Liver (tissue), 9 donors: ENCODE measurements around the gene RTN4. TPM values are rescaled to one million over a fixed set of nuclear protein-coding genes. Genes with fewer than 3 reads are reported as not detected.

Experiments
- DNase-seq: peaks from one replicate; pipeline ENCODE4 v3.0.0-alpha.2; 2017; ENCODE audit warnings: low spot score
- H3K27ac ChIP-seq, 2 donors: one replicate each; pipeline ENCODE4 v1.7.0; 2013; ENCODE audit warnings: inconsistent platforms in 2 of 2, low read length in 2 of 2, control low read depth in 1 of 2, low read depth in 1 of 2, mild to moderate bottlenecking in 1 of 2
- H3K27me3 ChIP-seq, 4 donors: one replicate each; pipeline versions ENCODE4 v1.6.1 to v1.7.0; 2013; ENCODE audit warnings: low read length in 3 of 4, inconsistent platforms in 1 of 4, mild to moderate bottlenecking in 1 of 4, moderate library complexity in 1 of 4; ENCODE audit not compliant: control insufficient read depth in 4 of 4, insufficient read depth in 4 of 4
- H3K36me3 ChIP-seq, 4 donors: one replicate each; pipeline versions ENCODE4 v1.6.1 to v1.7.0; 2013; ENCODE audit warnings: low read length in 3 of 4, mild to moderate bottlenecking in 3 of 4, low read depth in 1 of 4, moderate library complexity in 1 of 4; ENCODE audit not compliant: control insufficient read depth in 4 of 4, insufficient read depth in 3 of 4
- H3K4me1 ChIP-seq, 4 donors: one replicate each; pipeline versions ENCODE4 v1.6.1 to v1.7.0; 2013; ENCODE audit warnings: low read length in 3 of 4, mild to moderate bottlenecking in 3 of 4, moderate library complexity in 1 of 4; ENCODE audit not compliant: control insufficient read depth in 4 of 4, insufficient read depth in 4 of 4
- H3K4me3 ChIP-seq, 3 donors: one replicate each; pipeline versions ENCODE4 v1.6.1 to v1.7.0; 2013; ENCODE audit warnings: low read length in 3 of 3, control low read depth in 1 of 3, low read depth in 1 of 3, mild to moderate bottlenecking in 1 of 3
- H3K9ac ChIP-seq, 2 donors: one replicate each; pipeline ENCODE4 v1.7.0; 2013; ENCODE audit warnings: low read length in 2 of 2, mild to moderate bottlenecking in 2 of 2, moderate library complexity in 2 of 2, control low read depth in 1 of 2, low read depth in 1 of 2
- H3K9me3 ChIP-seq, 4 donors: one replicate each; pipeline versions ENCODE4 v1.6.1 to v1.7.0; 2013; ENCODE audit warnings: low read length in 3 of 4; ENCODE audit not compliant: control insufficient read depth in 4 of 4
- CTCF ChIP-seq: fragments of 150-350 bp; IDR thresholded peaks from 2 replicates; pipeline ENCODE4 v1.5.1; 2017; ENCODE audit warnings: improper control_type of control experiment, low read depth, low read length; ENCODE audit not compliant: missing input control
- EGR1 ChIP-seq, 2 donors: IDR thresholded peaks; 2 replicates each; pipeline ENCODE4 v1.6.1; 2016 to 2018; ENCODE audit warnings: antibody characterized with exemption in 2 of 2, low read depth in 2 of 2
- FOXA1 ChIP-seq: IDR thresholded peaks from 2 replicates; pipeline ENCODE4 v1.6.1; 2016; ENCODE audit warnings: antibody characterized with exemption
- GABPA ChIP-seq, 2 donors: IDR thresholded peaks in 1 of 2; conservative IDR thresholded peaks in 1 of 2; 2 replicates each; pipeline ENCODE4 v1.6.1; 2016; ENCODE audit warnings: antibody characterized with exemption in 2 of 2, mild to moderate bottlenecking in 1 of 2, moderate library complexity in 1 of 2
- HNF4A ChIP-seq, 2 donors: conservative IDR thresholded peaks; 2 replicates each; pipeline ENCODE4 v1.6.1; 2016; ENCODE audit warnings: antibody characterized with exemption in 2 of 2, mild to moderate bottlenecking in 2 of 2
- HNF4G ChIP-seq: IDR thresholded peaks from 2 replicates; pipeline ENCODE4 v1.6.1; 2016; ENCODE audit warnings: antibody characterized with exemption
- JUND ChIP-seq, 2 donors: IDR thresholded peaks; 2 replicates each; pipeline ENCODE4 v1.6.1; 2016; ENCODE audit warnings: antibody characterized with exemption in 2 of 2
- NR2F2 ChIP-seq: IDR thresholded peaks from 2 replicates; pipeline ENCODE4 v1.6.1; 2016; ENCODE audit warnings: antibody characterized with exemption
- RAD21 ChIP-seq, 2 donors: IDR thresholded peaks; 2 replicates each; pipeline ENCODE4 v1.6.1; 2016; ENCODE audit warnings: antibody characterized with exemption in 2 of 2, mild to moderate bottlenecking in 2 of 2
- RXRA ChIP-seq, 2 donors: IDR thresholded peaks; 2 replicates each; pipeline ENCODE4 v1.6.1; 2017 to 2018; ENCODE audit warnings: antibody characterized with exemption in 2 of 2, mild to moderate bottlenecking in 1 of 2
- TAF1 ChIP-seq: conservative IDR thresholded peaks from 2 replicates; pipeline ENCODE4 v1.6.1; 2016; ENCODE audit warnings: antibody characterized with exemption, mild to moderate bottlenecking
- YY1 ChIP-seq: IDR thresholded peaks from 2 replicates; pipeline ENCODE4 v1.6.1; 2016; ENCODE audit warnings: antibody characterized with exemption, mild to moderate bottlenecking
- WGBS: extraction: QIAGEN DNeasy Blood & Tissue Kit; methylation state at CpG from one replicate; pipeline ENCODE4 v1.1.7; 2013; 5-methylcytosine and 5-hydroxymethylcytosine counted together
- polyA plus RNA-seq, 2 donors: library from polyadenylated mRNA; stranded (reverse) in 1 of 2; unstranded in 1 of 2; fragments of 200-250 nt in 1 of 2; fragments of >200 nt in 1 of 2; fragmentation: Nextera tagmentation in 1 of 2; extraction: Ambion mirVana in 1 of 2; gene quantifications; one replicate each; pipeline versions ENCODE4 v1.2.1 to v1.2.3, GENCODE V29; 2013 to 2015
- total RNA-seq, 2 donors: library from RNA; depleted of rRNA; stranded (reverse); fragments of >200 nt; gene quantifications; one replicate each; pipeline ENCODE4 v1.2.3, GENCODE V29; 2014
- TF ChIP-seq, protein P1 (sequence below): IDR thresholded peaks from 2 replicates; pipeline ENCODE4 v1.6.1; 2016; ENCODE audit warnings: antibody characterized with exemption
- TF ChIP-seq, protein P2 (sequence below): IDR thresholded peaks from 2 replicates; pipeline ENCODE4 v1.6.1; 2016; ENCODE audit warnings: antibody characterized with exemption
- TF ChIP-seq, protein P3 (sequence below): IDR thresholded peaks from 2 replicates; pipeline ENCODE4 v1.6.1; 2016; ENCODE audit warnings: antibody characterized with exemption, mild to moderate bottlenecking
- TF ChIP-seq, protein P4 (sequence below): IDR thresholded peaks from 2 replicates; pipeline ENCODE4 v1.6.1; 2016; ENCODE audit warnings: antibody characterized with exemption
- donor health status: healthy.
- donor health status: healthy.
- donor health status: healthy.
- donor health status: healthy.
- donor health status: healthy.

Gene RTN4
- total and polyA plus RNA-seq, 4 donors, result 73.5 to 348 (median 151) TPM

GRCh38 chr2:54945391-54946219, 104.6 kb downstream of the RTN4 start:
- Histone ChIP-seq H3K36me3 (no peaks in the 10 kb centered on the region), H3K27ac (no peak overlapping the region), H3K4me1 (peaks cover 0 to 2% (median 0%) of the 10 kb centered on the region in 4 donors), H3K9me3 (no peaks in the 10 kb centered on the region), H3K9ac (no peak overlapping the region), H3K27me3 (no peaks in the 10 kb centered on the region), H3K4me3 (no peak overlapping the region)
- 70% methylated on average over 8 of the region's 8 CpGs for WGBS
- DNase-seq, result no peak
- TF ChIP-seq HNF4A (conservative IDR thresholded peaks at IDR 0.05), result no peak
- TF ChIP-seq CTCF, result no peak
- no peak for TF ChIP-seq RAD21 (IDR thresholded peaks at IDR 0.05)
- TF ChIP-seq RXRA (IDR thresholded peaks at IDR 0.05), result no peak
- no peak for TF ChIP-seq GABPA (IDR thresholded peaks at IDR 0.05 in 1 of 2, conservative IDR thresholded peaks at IDR 0.05 in 1 of 2)
- TF ChIP-seq, protein P1, sequence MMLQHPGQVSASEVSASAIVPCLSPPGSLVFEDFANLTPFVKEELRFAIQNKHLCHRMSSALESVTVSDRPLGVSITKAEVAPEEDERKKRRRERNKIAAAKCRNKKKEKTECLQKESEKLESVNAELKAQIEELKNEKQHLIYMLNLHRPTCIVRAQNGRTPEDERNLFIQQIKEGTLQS, result no peak
- no peak for TF ChIP-seq EGR1 (IDR thresholded peaks at IDR 0.05; ENCODE audit: low read depth in 2 of 2)
- TF ChIP-seq JUND (IDR thresholded peaks at IDR 0.05), result no peak
- no peak for TF ChIP-seq YY1
- TF ChIP-seq, protein P2, sequence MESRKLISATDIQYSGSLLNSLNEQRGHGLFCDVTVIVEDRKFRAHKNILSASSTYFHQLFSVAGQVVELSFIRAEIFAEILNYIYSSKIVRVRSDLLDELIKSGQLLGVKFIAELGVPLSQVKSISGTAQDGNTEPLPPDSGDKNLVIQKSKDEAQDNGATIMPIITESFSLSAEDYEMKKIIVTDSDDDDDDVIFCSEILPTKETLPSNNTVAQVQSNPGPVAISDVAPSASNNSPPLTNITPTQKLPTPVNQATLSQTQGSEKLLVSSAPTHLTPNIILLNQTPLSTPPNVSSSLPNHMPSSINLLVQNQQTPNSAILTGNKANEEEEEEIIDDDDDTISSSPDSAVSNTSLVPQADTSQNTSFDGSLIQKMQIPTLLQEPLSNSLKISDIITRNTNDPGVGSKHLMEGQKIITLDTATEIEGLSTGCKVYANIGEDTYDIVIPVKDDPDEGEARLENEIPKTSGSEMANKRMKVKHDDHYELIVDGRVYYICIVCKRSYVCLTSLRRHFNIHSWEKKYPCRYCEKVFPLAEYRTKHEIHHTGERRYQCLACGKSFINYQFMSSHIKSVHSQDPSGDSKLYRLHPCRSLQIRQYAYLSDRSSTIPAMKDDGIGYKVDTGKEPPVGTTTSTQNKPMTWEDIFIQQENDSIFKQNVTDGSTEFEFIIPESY, result no peak
- no peak for TF ChIP-seq HNF4G
- no peak for TF ChIP-seq NR2F2
- TF ChIP-seq TAF1, result no peak
- TF ChIP-seq, protein P3, sequence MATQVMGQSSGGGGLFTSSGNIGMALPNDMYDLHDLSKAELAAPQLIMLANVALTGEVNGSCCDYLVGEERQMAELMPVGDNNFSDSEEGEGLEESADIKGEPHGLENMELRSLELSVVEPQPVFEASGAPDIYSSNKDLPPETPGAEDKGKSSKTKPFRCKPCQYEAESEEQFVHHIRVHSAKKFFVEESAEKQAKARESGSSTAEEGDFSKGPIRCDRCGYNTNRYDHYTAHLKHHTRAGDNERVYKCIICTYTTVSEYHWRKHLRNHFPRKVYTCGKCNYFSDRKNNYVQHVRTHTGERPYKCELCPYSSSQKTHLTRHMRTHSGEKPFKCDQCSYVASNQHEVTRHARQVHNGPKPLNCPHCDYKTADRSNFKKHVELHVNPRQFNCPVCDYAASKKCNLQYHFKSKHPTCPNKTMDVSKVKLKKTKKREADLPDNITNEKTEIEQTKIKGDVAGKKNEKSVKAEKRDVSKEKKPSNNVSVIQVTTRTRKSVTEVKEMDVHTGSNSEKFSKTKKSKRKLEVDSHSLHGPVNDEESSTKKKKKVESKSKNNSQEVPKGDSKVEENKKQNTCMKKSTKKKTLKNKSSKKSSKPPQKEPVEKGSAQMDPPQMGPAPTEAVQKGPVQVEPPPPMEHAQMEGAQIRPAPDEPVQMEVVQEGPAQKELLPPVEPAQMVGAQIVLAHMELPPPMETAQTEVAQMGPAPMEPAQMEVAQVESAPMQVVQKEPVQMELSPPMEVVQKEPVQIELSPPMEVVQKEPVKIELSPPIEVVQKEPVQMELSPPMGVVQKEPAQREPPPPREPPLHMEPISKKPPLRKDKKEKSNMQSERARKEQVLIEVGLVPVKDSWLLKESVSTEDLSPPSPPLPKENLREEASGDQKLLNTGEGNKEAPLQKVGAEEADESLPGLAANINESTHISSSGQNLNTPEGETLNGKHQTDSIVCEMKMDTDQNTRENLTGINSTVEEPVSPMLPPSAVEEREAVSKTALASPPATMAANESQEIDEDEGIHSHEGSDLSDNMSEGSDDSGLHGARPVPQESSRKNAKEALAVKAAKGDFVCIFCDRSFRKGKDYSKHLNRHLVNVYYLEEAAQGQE, result no peak
- TF ChIP-seq, protein P4, sequence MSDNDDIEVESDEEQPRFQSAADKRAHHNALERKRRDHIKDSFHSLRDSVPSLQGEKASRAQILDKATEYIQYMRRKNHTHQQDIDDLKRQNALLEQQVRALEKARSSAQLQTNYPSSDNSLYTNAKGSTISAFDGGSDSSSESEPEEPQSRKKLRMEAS, result no peak
- TF ChIP-seq FOXA1, result no peak
